Stimulated activated memory B cell treated with anti-CD40 and anti-IgM and Interleukin-4, amounts not matched to agents 10 μg/mL and 1 μg/mL and 100 μg/mL, for 72 hours (primary cell): ENCODE measurements around the gene WDR90.

Experiments used
- ATAC-seq: fragments of 150-1000 bp; cut with Tn5 transposase; 2 replicates; pipeline ENCODE4 v1.10.0; 2021
- H3K27ac Mint-ChIP-seq: one replicate; pipeline ENCODE4 v1.8.0; 2022; ENCODE audit warnings: mild to moderate bottlenecking, mixed read lengths
- H3K27me3 Mint-ChIP-seq: one replicate; pipeline ENCODE4 v1.8.0; 2022; ENCODE audit warnings: mixed read lengths
- H3K36me3 Mint-ChIP-seq: one replicate; pipeline ENCODE4 v1.8.0; 2022; ENCODE audit warnings: mixed read lengths
- H3K4me1 Mint-ChIP-seq: one replicate; pipeline ENCODE4 v1.8.0; 2022; ENCODE audit warnings: mixed read lengths
- H3K4me3 Mint-ChIP-seq: one replicate; pipeline ENCODE4 v1.8.0; 2022; ENCODE audit warnings: mild to moderate bottlenecking, moderate library complexity, mixed read lengths
- H3K9me3 Mint-ChIP-seq: one replicate; pipeline ENCODE4 v1.8.0; 2022; ENCODE audit warnings: mixed read lengths

WDR90 gene

GRCh38 chr16:648781-649589 lies at the start of gene WDR90:
Gene WDR90, plus strand, starts transcription at chr16:649365. Its CDS starts 52 bp downstream, at chr16:649417.
- Mint-ChIP-seq H3K4me1 (peaks cover 51% of the 10 kb centered on the region), H3K36me3 (peaks cover 9% of the 10 kb centered on the region), H3K4me3 (peak within 1 kb of the TSS; percentile 87), H3K27ac (peak within 1 kb of the TSS; percentile 87), H3K27me3 (no peaks in the 10 kb centered on the region), H3K9me3 (no peaks in the 10 kb centered on the region)
- peak; percentile 90 for ATAC-seq

DNA sequence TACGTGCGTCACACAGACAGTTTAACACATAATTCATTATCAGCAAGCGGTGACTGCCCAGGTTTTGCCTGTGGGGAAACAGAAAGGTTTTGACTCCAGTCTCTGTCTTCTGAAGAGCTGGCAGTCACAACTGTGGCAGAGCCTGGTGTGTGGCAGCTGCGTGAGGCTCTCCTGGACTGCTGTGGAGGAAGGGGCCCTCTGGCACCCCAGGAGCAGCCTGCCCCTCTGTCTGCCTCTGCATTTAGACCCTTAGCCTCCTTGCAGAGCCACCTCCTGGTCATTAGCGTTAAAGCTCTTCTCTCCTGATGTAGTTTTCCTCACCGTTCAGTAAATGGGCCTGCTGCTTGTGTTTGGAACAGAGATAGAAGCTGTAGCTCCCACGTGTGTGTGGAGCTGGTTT lies 48.4 kb upstream of the WDR90 start:
- H3K4me3 Mint-ChIP-seq: no peak overlapping the region
- peaks cover 21% of the 10 kb centered on the region for H3K4me1 Mint-ChIP-seq
- peaks cover 25% of the 10 kb centered on the region for H3K36me3 Mint-ChIP-seq
- H3K9me3 Mint-ChIP-seq: peaks cover 3% of the 10 kb centered on the region
- no peak overlapping the region for H3K27ac Mint-ChIP-seq
- no peak for ATAC-seq
- H3K27me3 Mint-ChIP-seq: no peaks in the 10 kb centered on the region

DNA sequence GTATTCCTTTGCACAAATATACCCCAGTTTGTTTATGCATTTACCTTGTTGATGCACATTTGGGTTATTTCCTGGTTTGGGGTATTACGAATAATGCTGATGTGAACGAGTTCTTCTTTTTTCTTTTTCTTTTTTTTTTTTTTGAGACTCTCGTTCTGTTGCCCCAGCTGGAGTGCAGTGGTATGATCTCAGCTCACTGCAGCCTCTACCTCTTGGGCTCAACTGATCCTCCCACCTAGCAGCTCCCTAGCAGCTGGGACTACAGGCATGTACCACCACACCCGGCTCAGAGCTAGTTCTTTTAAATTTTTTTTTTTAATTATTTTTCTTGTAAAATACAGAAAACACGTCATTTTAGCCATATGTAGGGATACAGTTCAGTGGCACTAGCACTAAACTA lies 45.2 kb upstream of the WDR90 start:
- Mint-ChIP-seq H3K36me3 (peaks cover 12% of the 10 kb centered on the region), H3K4me1 (peaks cover 19% of the 10 kb centered on the region), H3K9me3 (peaks cover 3% of the 10 kb centered on the region), H3K4me3 (no peak overlapping the region), H3K27ac (no peak overlapping the region), H3K27me3 (no peaks in the 10 kb centered on the region)
- no peak for ATAC-seq

GRCh38 chr16:606656-607307 lies 42.4 kb upstream of the WDR90 start:
- Mint-ChIP-seq H3K27me3 (no peaks in the 10 kb centered on the region), H3K36me3 (peaks cover 12% of the 10 kb centered on the region), H3K27ac (no peak overlapping the region), H3K4me1 (peaks cover 40% of the 10 kb centered on the region), H3K9me3 (peaks cover 3% of the 10 kb centered on the region), H3K4me3 (no peak overlapping the region)
- no peak for ATAC-seq

- Mint-ChIP-seq H3K4me3 (no peak overlapping the region), H3K36me3 (peaks cover 11% of the 10 kb centered on the region), H3K4me1 (peaks cover 34% of the 10 kb centered on the region), H3K27me3 (no peaks in the 10 kb centered on the region), H3K27ac (no peak overlapping the region), H3K9me3 (peaks cover 3% of the 10 kb centered on the region)
- peak; percentile 76 for ATAC-seq
These were observed 41.1 kb upstream of the WDR90 start for GRCh38 chr16:608019-608418.

DNA sequence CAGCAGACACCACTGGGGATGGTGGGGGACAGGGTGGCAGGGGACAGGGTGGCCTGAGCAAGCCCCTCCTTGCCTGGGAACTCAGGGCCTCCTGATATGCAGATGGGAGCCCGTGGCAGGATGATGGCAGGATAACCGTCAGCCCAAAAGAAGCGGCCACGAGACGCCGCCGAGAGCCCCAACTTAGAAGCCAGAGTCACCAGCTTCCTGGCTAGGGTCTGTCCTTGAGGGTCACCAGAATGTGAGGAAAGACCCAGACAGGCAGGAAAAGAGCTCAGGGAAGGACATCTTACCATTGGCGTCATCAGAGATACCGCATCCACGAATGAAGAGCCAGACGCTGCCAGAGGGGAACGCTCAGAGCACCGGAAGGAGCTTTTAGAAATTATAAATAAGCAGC lies 39.8 kb upstream of the WDR90 start:
- peaks cover 25% of the 10 kb centered on the region for H3K4me1 Mint-ChIP-seq
- H3K36me3 Mint-ChIP-seq: peaks cover 15% of the 10 kb centered on the region
- no peak for ATAC-seq
- H3K27ac Mint-ChIP-seq: no peak overlapping the region
- no peak overlapping the region for H3K4me3 Mint-ChIP-seq
- no peaks in the 10 kb centered on the region for H3K27me3 Mint-ChIP-seq
- H3K9me3 Mint-ChIP-seq: peaks cover 3% of the 10 kb centered on the region

- no peak for ATAC-seq
- peaks cover 31% of the 10 kb centered on the region for H3K4me1 Mint-ChIP-seq
- H3K27ac Mint-ChIP-seq: no peak overlapping the region
- H3K4me3 Mint-ChIP-seq: no peak overlapping the region
- H3K27me3 Mint-ChIP-seq: no peaks in the 10 kb centered on the region
- H3K9me3 Mint-ChIP-seq: peaks cover 3% of the 10 kb centered on the region
- H3K36me3 Mint-ChIP-seq: peaks cover 21% of the 10 kb centered on the region
These were observed 39.2 kb upstream of the WDR90 start for GRCh38 chr16:609984-610383.

DNA sequence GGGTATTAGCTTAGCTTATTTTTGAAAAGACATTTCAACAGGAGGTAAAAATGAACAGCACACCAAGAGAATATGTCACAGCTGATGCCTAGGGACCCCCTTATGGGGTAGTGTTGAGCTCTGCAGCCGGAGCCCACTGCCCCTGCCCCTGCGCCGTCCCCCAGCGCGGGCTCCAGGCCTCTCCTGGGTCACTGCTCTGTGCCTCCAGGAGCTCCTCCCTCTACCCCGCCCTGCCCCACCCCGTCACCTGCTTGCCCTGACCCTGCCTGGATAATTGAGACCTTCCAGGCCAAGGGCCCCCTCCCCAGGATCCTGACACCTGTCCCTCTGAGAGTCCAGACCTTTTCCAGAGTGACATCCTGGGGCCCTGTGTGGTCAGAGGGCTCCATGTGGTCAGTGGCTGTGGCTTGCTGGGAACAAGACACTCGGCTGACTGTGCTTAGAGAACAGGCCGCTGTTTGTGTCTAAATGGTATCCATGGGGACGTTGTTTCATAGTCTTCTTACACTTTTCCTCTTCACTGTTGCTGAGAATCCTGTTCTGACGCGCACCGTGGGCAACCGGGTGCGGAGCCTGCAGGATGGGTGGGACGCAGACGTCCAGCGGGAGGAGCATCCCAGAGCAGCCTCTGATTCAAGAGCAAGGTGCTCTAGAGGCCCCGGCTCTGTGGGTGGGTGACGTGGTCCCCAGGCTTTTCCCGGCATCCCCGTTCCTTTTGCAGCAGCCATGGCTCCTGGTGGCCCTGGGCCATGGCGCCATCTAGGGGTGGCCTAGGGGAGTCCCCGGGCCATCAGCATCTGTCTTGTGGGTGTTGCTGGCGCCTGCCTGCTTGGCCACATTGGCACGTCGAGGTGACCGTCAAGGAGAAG lies 38.4 kb upstream of the WDR90 start:
- H3K4me3 Mint-ChIP-seq: no peak overlapping the region
- no peaks in the 10 kb centered on the region for H3K9me3 Mint-ChIP-seq
- peaks cover 15% of the 10 kb centered on the region for H3K36me3 Mint-ChIP-seq
- H3K27me3 Mint-ChIP-seq: no peaks in the 10 kb centered on the region
- H3K4me1 Mint-ChIP-seq: peaks cover 36% of the 10 kb centered on the region
- H3K27ac Mint-ChIP-seq: no peak overlapping the region
- no peak for ATAC-seq

DNA sequence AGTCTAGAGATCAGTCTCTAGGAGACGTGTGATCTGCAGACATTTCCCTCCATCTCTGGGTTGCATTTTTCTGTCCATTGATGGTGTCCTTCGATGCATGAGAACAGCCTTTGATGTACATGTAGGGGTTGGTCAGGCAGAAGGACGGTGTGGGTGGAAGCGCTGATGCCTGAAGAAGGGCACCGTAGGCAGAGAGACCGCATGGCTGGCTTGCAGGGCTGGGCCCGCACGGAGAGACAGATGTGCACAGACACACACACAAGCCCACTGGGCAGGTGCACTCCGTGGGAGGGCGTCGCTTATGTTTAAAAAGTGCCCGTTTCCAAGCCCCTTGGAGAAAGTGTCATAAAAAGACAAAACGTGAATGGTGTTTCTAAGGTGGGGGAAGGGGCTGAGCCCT lies 34.0 kb upstream of the WDR90 start:
- no peak overlapping the region for H3K4me3 Mint-ChIP-seq
- H3K27me3 Mint-ChIP-seq: no peaks in the 10 kb centered on the region
- ATAC-seq: peak; percentile 76
- peaks cover 21% of the 10 kb centered on the region for H3K4me1 Mint-ChIP-seq
- no peaks in the 10 kb centered on the region for H3K9me3 Mint-ChIP-seq
- peaks cover 15% of the 10 kb centered on the region for H3K36me3 Mint-ChIP-seq
- peak overlapping the region; percentile 57 for H3K27ac Mint-ChIP-seq

- H3K36me3 Mint-ChIP-seq: peaks cover 15% of the 10 kb centered on the region
- no peak overlapping the region for H3K4me3 Mint-ChIP-seq
- no peaks in the 10 kb centered on the region for H3K27me3 Mint-ChIP-seq
- H3K27ac Mint-ChIP-seq: no peak overlapping the region
- no peak for ATAC-seq
- no peaks in the 10 kb centered on the region for H3K9me3 Mint-ChIP-seq
- H3K4me1 Mint-ChIP-seq: peaks cover 11% of the 10 kb centered on the region
These were observed 32.2 kb upstream of the WDR90 start for GRCh38 chr16:616733-617586.

- Mint-ChIP-seq H3K9me3 (no peaks in the 10 kb centered on the region), H3K4me3 (no peak overlapping the region), H3K36me3 (peaks cover 15% of the 10 kb centered on the region), H3K4me1 (peaks cover 11% of the 10 kb centered on the region), H3K27me3 (no peaks in the 10 kb centered on the region), H3K27ac (no peak overlapping the region)
- no peak for ATAC-seq
These were observed 31.3 kb upstream of the WDR90 start for GRCh38 chr16:617855-618254.

DNA sequence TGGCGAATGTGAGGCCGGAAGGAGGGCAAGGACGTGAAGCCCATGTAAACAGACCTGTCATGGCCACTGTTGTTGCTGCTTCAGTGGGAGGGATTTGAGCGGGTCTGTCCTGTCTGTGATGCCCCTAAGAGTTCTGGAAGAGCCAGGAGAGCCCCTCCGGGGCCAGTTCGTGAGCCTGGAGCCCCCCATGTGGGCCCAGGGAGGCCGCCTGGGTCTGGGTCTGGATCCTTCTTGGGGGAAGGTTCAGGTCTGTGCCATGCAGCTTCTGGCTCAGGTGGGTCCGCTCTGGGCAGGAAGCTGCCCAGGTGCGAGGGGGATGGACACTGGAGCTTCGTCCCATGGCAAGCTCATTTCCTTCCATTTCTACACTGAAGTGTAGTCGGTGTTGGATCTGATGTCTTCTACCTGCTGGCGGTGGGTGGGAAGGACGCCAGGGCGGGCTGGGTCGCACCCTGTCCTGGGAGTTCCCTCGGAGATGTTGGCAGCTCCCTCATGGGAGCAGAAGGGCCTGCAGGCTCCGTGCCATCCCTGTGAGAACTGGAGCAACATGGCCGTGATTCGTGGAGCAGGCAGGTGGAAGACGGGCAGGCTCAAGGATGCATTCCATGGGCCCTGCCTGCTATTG lies 29.6 kb upstream of the WDR90 start:
- Mint-ChIP-seq H3K9me3 (no peaks in the 10 kb centered on the region), H3K4me3 (no peak overlapping the region), H3K27me3 (no peaks in the 10 kb centered on the region), H3K27ac (no peak overlapping the region), H3K4me1 (peaks cover 9% of the 10 kb centered on the region), H3K36me3 (peaks cover 5% of the 10 kb centered on the region)
- no peak for ATAC-seq

GRCh38 chr16:620700-621525 lies 28.3 kb upstream of the WDR90 start:
- Mint-ChIP-seq H3K4me3 (no peak overlapping the region), H3K4me1 (no peaks in the 10 kb centered on the region), H3K27ac (no peak overlapping the region), H3K27me3 (no peaks in the 10 kb centered on the region), H3K36me3 (peaks cover 3% of the 10 kb centered on the region), H3K9me3 (no peaks in the 10 kb centered on the region)
- ATAC-seq: no peak
